Bone marrow (tissue), 2 donors: ENCODE data around the gene SLC12A9.

ENCODE experiments used
- DNase-seq, 2 donors: peaks; one replicate each; lab custom pipeline; 2025; lab: John Stamatoyannopoulos, UW

SLC12A9 gene

DNA sequence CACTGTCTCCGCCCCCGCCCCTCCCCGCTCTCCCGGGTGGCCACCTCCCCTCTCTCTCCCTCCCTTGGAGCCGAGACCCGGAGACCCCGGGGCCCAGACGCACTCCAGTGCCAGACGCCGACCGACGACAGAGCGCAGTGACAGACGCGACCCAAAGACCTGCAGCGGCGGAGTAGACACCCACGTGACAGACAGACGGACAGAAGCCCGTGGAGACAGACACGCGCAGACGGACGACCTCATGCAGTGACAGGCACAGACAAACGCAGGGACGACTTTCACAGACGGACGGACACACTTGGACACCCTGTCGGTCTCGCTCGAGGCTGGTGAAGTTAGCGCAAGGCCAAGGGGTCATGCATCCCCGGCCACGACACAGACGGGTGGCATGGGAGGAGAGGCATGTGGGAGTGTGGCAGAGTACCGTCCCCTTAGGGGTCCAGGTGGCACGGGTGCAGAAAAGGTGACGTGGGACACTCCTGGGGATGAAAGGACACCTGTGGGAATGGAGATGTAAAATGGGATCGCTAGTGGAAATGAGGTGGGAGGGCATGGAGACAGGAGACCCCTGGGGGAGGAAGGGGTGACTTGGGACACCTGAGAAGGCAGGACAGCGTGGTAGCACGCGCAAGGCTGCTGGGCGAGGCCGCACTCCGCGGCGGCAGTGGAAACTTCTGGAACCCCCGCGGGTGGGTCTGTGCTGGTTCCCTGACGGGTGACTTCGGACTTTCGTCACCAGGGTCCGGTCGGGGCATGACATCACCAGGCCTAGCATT is 43.6 kb downstream of the SLC12A9 start:
- peak in 1 of 2 donors; percentile 21 for DNase-seq

DNA sequence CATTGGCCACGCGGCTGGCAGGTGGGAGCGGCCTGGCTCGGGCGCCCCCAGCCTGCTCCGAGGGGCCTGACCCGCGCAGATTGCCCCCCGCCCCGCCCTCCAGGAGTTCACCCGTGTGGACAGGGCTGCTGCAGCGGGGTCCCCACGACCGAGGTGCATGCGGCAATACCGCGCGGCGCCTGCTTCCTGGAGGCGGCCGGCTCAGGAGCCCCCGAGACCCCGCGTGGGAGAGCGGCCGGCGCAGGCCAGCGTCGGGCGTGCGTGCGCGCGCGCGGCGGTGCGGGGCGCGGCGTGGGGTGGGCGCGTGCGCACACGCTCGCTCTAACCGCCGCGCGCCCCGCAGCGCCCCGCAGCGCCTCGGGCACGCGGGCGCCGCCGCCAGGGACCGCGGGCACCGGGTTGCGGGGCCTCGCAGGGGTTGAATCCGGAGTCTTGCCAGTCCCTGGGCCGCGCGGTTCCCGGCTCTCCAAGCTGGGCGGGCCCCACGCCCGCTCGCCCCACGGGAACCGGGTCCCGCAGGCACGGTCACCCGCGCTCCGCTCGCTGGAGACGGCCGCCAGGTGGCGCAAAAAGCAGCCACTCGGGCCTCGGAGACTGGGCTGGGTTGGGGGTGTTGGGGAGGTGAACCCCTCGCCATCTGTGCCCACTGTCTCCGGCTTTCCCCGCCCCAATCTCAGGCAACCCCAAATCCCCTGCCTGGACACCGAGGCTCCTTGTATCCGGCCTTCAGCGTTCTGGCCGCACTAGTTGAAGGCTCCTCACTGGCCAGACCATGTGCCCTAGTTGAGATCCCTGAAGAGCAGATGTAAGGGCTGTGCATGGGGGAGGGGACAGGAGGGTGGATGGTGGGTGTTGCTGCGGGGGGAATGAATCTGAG is 44.5 kb downstream of the SLC12A9 start:
- DNase-seq = peak in 1 of 2 donors; percentile 31

DNA sequence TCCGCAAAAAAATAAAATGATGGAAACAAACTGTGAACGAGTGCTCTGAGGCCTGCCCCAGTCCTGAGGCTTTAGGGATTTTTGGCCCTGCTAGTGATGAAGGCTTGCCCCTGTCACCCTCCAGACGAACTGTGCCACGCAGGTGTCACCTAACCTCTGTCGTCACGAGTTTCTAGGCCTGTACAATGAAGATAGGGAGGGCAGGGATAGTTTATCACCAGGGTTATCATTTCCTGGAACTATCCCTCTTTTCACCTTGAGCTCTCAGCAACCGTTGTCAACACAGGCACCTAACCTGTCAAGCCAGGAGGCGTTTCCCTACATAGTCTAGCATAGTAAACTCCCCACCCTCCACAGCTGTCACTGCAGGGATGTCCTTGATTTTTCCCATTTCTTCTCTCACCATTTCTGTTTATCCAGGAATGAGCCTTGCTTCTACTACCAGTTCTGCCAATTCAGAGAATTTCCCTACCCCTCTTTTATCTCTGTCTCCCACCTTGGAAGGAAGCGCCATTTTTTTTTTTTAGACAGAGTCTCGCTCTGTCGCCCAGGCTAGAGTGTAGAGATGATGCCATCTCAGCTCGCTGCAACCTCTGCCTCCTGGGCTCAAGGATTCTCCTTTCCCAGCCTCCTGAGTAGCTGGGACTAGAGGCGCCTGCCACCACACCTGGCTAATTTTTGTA is 45.4 kb downstream of the SLC12A9 start:
- no peak for DNase-seq

DNA sequence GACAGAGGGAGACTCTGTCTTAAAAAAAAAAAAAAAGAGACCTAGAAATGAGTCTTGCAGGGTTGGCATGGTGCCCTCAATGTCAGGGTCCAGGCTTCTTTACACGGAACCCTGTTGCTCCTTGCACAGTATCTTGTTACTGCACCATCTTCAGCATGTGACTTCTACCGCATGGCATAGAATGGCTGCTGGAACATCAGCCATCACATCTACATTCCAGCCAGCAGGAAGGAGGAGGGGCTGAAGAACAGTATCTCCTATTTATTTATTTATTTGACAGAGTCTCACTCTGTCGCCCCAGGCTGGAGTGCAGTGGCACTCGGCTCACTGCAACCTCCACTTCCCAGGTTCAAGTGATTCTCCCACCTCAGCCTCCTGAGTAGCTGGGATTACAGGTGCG is 46.9 kb downstream of the SLC12A9 start:
- DNase-seq = no peak

DNA sequence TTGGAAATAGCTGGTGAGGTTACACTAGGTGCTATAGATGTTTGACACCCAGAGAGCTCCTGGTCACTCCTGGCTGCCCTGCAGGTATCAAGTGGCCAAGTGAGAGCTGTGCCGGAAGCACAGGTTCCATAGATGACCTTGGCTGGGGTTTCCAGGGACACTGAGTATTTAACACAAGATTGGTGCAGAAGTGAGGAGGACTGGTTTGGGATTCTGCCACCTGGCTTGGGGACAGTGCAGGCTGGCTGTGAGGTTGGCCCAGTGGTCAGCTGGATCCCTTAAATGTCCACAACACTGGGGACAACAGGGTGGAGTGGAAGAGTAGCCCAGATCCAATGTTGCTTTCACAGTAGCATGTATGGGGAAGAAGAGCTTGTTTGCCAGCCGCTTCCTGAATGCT is 48.5 kb downstream of the SLC12A9 start:
- no peak for DNase-seq

DNA sequence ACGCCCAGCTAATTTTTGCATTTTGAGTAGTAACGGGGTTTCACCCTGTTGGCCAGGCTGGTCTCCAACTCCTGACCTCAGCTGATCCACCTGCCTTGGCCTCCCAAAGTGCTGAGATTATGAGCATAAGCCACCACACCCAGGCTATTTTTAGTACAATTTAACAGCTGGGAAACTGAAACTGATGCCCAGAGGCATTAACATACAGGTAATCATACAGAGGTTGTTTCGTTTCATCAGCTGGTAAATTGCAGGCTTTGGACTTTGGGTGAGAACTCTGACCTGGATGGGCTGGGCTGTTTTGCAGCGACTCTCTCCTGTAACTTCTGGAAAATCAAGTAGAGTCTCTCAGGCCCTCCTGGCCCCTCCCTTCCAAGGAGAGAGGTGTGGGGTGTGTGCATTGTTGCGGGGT is 49.4 kb downstream of the SLC12A9 start:
- no peak for DNase-seq

DNA sequence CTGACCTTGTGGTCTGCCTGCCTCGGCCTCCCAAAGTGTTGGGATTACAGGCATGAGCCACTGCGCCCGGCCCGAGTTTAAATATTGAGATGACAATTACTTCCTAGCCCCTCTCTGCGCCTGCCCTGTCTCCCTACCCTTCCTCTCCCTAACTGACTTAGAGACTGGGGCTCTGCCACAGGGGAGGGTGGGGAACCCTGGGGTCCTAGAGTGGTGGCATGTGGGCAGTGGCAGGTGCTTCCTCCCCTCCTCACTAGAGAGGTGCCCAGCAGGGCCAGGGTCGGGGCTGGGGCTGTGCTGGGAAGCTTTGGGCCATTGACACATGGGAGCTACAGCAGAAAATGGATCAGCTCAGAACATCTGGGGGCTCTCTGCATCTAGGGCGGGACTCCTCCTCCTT is 50.1 kb downstream of the SLC12A9 start:
- no peak for DNase-seq

DNA sequence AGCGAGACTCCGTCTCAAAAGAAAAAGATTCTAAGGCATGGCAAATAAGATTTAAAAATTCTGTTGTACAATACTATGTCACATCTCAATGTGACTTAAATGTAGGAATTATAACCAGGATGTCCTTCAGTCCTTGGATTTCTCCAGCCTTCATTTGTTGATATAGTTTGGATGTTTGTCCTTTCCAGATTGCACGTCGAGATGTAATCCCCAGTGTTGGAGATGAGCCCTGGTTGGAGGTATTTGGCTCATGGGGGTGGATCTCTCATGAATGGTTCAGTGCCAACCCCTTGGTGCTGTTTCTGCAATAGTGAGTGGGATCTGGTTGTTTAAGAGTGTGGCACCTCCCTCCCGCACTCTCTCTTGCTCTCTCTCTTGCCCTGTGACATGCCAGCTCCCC is 56.0 kb downstream of the SLC12A9 start:
- DNase-seq = no peak

DNA sequence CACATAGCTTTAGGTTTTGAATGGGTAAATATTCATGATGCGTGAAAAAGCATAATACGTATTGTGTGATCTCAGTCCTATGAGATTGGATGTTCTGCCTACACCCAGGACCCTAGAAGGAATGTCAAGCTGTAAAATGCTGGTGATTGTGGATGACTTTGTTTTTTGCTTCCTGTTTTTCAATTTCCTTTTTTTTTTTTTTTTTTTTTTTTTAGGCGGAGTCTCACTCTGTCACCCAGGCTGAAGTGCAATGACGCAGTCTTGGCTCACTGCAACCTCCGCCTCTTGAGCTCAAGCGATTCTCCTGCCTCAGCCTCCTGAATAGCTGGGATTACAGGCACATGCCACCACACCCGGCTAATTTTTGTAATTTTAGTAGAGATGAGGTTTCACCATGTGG is 57.9 kb downstream of the SLC12A9 start:
- DNase-seq = peak in 1 of 2 donors; percentile 8

DNA sequence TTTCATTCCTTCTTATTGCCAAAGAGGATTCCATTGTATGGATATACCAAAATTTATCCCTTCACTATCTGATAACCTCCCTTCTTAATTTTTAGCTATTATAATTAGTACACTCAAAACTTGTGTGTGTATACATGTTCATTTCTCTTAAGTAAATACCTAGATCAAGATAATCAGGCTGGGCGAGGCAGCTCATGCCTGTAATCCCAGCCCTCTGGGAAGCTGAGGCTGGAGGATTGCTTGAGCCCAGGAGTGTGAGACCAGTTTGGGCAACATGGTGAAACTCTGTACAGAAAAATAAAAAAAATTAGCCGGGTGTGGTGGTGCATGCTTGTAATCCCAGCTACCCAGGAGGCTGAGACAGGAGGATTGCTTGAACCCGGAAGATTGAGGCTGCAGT is 59.0 kb downstream of the SLC12A9 start:
- no peak for DNase-seq

DNA sequence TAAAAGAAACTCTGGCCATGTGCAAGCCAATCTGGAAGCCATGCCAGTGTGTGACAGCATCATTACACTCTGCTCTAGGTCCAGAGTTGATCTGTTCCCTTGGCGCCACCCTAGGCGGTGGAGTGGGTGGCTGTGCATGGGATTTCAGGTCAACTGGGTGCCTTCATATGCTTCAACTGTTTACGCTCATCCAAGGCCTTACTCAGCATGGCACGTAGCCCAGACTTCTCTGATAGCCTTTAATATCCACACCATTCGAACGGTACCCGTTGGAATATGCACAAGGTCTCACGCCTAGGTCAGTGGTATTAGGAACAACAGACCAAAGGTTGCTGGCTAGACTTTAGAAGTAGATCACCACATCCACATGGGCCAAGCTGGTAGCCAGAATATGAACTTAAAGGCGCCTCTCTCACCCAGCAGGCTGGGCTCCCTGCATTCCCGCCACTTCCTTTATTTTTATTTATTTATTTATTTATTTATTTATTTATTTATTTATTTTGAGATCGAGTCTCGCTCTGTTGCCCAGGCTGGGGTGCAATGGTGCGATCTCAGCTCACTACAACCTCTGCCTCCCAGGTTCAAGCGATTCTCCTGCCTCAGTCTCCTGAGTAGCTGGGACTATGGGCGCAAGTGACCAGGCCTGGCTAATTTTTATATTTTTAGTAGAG is 61.8 kb downstream of the SLC12A9 start:
- no peak for DNase-seq

DNA sequence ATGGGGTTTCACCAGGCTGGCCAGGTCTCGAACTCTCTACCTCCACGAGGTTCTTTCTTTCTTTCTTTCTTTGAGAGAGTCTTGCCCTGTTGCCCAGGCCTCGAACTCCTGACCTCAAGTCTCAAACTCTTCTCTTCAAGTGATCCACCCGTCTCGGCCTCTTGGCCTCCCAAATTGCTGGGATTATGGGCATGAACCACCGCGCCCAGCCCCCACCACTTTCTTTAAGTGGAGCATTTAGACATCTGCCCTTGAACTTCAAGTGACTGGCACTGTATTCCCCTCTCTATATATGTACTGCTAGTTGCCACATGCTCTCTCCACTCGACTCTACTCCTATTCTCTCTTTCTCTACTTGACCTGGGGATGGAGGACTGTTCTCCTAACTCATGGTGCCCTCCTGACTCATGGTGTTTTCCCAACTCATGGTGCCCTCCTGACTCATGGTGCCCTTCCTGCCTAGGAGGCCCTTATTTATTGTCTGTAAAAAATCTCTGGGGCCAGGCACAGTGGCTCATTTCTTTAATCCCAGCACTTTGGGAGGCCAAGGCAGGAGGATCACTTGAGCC is 62.5 kb downstream of the SLC12A9 start:
- no peak for DNase-seq
